Smooth muscle cell (in vitro differentiated cells): ENCODE measurements around the gene TRMT1L. TPM values are rescaled to one million over a fixed set of nuclear protein-coding genes. Genes with fewer than 3 reads are reported as not detected.

Experiments used
- DNase-seq: peaks from one replicate; lab custom pipeline; 2025; ENCODE audit not compliant: unreplicated experiment; lab: John Stamatoyannopoulos, UW
- H2AFZ ChIP-seq: fragments of 200-600 bp; sonication (generic); 2 replicates; pipeline ENCODE4 v1.6.0; 2016; ENCODE audit warnings: antibody characterized with exemption, low read depth, mild to moderate bottlenecking
- H3F3A ChIP-seq: fragments of 200-600 bp; sonication (generic); 2 replicates; pipeline ENCODE4 v1.6.0; 2017; ENCODE audit warnings: antibody characterized with exemption, low read depth
- H3K27ac ChIP-seq: fragments of 200-600 bp; sonication (generic); 2 replicates; pipeline ENCODE4 v1.5.1; 2016; ENCODE audit warnings: low read depth, mild to moderate bottlenecking
- H3K27me3 ChIP-seq: fragments of 200-600 bp; sonication (generic); 2 replicates; pipeline ENCODE4 v1.6.1; 2016; ENCODE audit warnings: low read depth, mild to moderate bottlenecking
- H3K36me3 ChIP-seq: fragments of 200-600 bp; sonication (generic); 2 replicates; pipeline ENCODE4 v1.5.1; 2016; ENCODE audit warnings: low read depth
- H3K4me1 ChIP-seq: fragments of 200-600 bp; sonication (generic); 2 replicates; pipeline ENCODE4 v1.5.1; 2016; ENCODE audit warnings: low read depth
- H3K4me2 ChIP-seq: fragments of 200-600 bp; sonication (generic); 2 replicates; pipeline ENCODE4 v1.6.0; 2016; ENCODE audit warnings: mild to moderate bottlenecking
- H3K4me3 ChIP-seq: fragments of 200-600 bp; sonication (generic); 2 replicates; pipeline ENCODE4 v1.5.1; 2016; ENCODE audit warnings: mild to moderate bottlenecking
- H3K79me2 ChIP-seq: fragments of 200-600 bp; sonication (generic); 2 replicates; pipeline ENCODE4 v1.6.0; 2016; ENCODE audit warnings: low read depth, mild to moderate bottlenecking
- H3K9ac ChIP-seq: fragments of 200-600 bp; sonication (generic); 2 replicates; pipeline ENCODE4 v1.6.0; 2016; ENCODE audit warnings: low read depth
- H3K9me3 ChIP-seq: fragments of 200-600 bp; sonication (generic); replicated peaks from 2 replicates; pipeline ENCODE4 v1.5.1; 2016; ENCODE audit warnings: low read depth
- H4K20me1 ChIP-seq: fragments of 200-600 bp; sonication (generic); 2 replicates; pipeline ENCODE4 v1.6.0; 2016; ENCODE audit warnings: low read depth
- WGBS: methylation state at CpG from one replicate; pipeline ENCODE4 v1.1.7; 2016; ENCODE audit warnings: low lambda C conversion rate; 5-methylcytosine and 5-hydroxymethylcytosine counted together
- polyA plus RNA-seq: library from polyadenylated mRNA; unstranded; fragments of >200 nt; fragmentation: Nextera tagmentation; extraction: Ambion mirVana; gene quantifications from 2 replicates; pipeline ENCODE4 v1.2.1, GENCODE V29; 2016
- total RNA-seq: library from RNA; depleted of rRNA; stranded (reverse); fragments of >200 nt; gene quantifications from 2 replicates; pipeline ENCODE4 v1.2.3, GENCODE V29; 2014
- TF ChIP-seq, protein P1 (sequence below): fragments of 200-600 bp; sonication (generic); IDR thresholded peaks from 2 replicates; pipeline ENCODE4 v1.5.1; 2017; ENCODE audit warnings: borderline replicate concordance, mild to moderate bottlenecking, antibody characterized with exemption; ENCODE audit not compliant: insufficient read depth, poor library complexity, severe bottlenecking

TRMT1L gene
- total and polyA plus RNA-seq, 2 experiments from 2014 or later, result 17.2 to 40.1 TPM

DNA sequence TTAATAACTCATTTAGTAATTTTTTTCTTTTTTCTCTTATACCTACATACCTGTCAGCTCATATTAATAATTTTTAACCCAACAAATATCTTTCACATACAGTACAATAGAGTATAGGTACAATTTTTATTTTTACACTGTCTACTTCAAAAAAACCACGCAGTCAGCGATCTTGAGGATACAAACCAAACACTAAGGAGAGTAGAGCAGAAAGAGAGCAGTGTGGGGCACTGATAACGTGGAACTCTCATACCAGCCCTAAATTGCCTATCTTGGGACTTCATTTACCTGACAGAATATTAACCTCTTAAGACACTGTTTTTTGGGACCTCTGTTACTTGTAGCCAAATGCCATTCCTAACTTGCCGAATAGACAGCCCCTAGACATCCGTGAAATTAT, 5.5 kb downstream of the TRMT1L start:
- no peak overlapping the region for H3K4me2 ChIP-seq
- no peak overlapping the region for H2AFZ ChIP-seq
- no peak for DNase-seq
- H3K36me3 ChIP-seq, result no peaks in the 10 kb centered on the region
- no peak overlapping the region for H3K27ac ChIP-seq
- H3K4me3 ChIP-seq, result no peak overlapping the region
- H3K9me3 ChIP-seq, result no peaks in the 10 kb centered on the region
- no peaks in the 10 kb centered on the region for H3F3A ChIP-seq
- peaks cover 27% of the 10 kb centered on the region for H3K79me2 ChIP-seq
- peaks cover 13% of the 10 kb centered on the region for H3K4me1 ChIP-seq
- no peak overlapping the region for H3K9ac ChIP-seq
- H3K27me3 ChIP-seq, result no peaks in the 10 kb centered on the region
- TF ChIP-seq, protein P1, sequence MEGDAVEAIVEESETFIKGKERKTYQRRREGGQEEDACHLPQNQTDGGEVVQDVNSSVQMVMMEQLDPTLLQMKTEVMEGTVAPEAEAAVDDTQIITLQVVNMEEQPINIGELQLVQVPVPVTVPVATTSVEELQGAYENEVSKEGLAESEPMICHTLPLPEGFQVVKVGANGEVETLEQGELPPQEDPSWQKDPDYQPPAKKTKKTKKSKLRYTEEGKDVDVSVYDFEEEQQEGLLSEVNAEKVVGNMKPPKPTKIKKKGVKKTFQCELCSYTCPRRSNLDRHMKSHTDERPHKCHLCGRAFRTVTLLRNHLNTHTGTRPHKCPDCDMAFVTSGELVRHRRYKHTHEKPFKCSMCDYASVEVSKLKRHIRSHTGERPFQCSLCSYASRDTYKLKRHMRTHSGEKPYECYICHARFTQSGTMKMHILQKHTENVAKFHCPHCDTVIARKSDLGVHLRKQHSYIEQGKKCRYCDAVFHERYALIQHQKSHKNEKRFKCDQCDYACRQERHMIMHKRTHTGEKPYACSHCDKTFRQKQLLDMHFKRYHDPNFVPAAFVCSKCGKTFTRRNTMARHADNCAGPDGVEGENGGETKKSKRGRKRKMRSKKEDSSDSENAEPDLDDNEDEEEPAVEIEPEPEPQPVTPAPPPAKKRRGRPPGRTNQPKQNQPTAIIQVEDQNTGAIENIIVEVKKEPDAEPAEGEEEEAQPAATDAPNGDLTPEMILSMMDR, result no peak
- peaks cover 3% of the 10 kb centered on the region for H4K20me1 ChIP-seq
- WGBS, result 96% methylated on average over 5 of the region's 5 CpGs

DNA sequence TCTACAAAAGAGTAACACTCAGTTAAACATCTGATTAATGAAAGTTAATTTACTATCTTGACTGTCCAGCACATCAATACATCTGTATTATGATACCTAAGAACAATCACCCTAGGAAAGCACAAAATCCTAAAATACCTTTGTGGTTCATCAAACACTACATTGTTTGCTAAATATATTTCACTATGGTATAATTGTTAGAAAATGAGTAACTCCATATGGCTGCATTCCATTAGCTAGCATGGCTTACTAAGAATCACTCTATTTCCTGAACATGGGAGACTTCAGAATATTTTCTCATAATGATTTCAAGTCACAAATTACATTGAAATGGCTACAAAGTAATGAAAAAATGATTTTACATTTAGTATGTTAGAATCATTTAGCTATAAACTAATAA, 12.5 kb downstream of the TRMT1L start:
- no peaks in the 10 kb centered on the region for H3K27me3 ChIP-seq
- no peak overlapping the region for H2AFZ ChIP-seq
- no peak for DNase-seq
- H4K20me1 ChIP-seq, result no peaks in the 10 kb centered on the region
- H3K27ac ChIP-seq, result no peak overlapping the region
- peaks cover 18% of the 10 kb centered on the region for H3K36me3 ChIP-seq
- TF ChIP-seq, protein P1, result no peak
- no peaks in the 10 kb centered on the region for H3F3A ChIP-seq
- no peak overlapping the region for H3K4me3 ChIP-seq
- H3K9ac ChIP-seq, result no peak overlapping the region
- no peaks in the 10 kb centered on the region for H3K9me3 ChIP-seq
- no peaks in the 10 kb centered on the region for H3K4me1 ChIP-seq
- no peak overlapping the region for H3K4me2 ChIP-seq
- no peaks in the 10 kb centered on the region for H3K79me2 ChIP-seq

DNA sequence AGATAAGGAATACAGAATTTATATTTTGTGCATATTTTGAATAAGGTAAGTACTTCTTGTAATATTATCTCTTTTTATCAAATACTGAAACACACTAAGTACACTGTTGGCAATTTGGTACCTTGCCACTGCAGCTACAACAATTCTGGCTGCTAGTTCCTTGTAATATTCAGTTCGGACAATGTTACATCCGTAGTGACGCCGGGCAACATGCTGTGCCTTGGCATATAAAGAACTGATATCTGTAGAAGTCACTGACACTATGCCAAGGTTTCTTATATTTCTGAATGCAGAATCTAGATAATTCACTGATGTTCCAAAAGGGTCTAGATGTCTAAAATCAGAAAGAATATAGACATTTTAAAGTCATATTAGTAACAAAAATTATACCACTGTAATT, 17.5 kb downstream of the TRMT1L start:
- Histone ChIP-seq H3K4me1 (no peaks in the 10 kb centered on the region), H2AFZ (no peak overlapping the region), H3K9me3 (no peaks in the 10 kb centered on the region), H3K36me3 (peaks cover 9% of the 10 kb centered on the region), H3K79me2 (no peaks in the 10 kb centered on the region), H3K27ac (no peak overlapping the region), H3K9ac (no peak overlapping the region), H3K4me2 (no peak overlapping the region), H3K4me3 (no peak overlapping the region), H4K20me1 (no peaks in the 10 kb centered on the region), H3F3A (no peaks in the 10 kb centered on the region), H3K27me3 (no peaks in the 10 kb centered on the region)
- WGBS, result 95% methylated on average over 4 of the region's 4 CpGs
- TF ChIP-seq, protein P1, result no peak
- DNase-seq, result no peak

DNA sequence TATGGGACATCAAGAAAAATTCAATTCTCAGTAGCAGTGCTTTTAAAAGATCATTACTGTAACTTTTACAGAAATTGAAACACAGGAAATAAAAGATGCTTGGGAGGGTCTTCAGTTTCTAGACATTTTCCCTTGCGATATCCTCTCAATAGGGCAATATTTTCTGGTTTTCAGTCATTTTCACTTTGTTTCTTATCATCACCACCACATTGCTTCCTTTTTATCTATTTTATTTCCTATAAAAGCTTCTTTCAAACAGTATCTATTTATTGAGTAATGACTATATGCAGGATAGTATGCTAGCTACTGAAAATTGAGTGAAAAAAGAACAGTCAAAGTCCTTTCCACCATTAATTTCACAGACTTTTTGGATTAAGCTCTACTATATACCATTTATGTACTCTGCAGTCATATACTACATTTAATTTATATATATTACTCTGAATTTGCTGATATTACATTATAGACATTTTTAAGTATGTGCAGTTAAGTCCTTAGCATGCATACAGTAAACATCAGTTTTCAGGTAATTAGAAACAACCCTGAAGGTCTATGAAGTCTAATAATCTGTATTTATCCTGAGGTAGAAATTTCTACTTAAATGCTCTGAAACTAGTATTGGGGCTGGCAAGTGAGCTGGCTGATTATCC, 18.7 kb downstream of the TRMT1L start:
- no peak overlapping the region for H3K27ac ChIP-seq
- H4K20me1 ChIP-seq, result no peaks in the 10 kb centered on the region
- no peak overlapping the region for H3K4me3 ChIP-seq
- H3K4me2 ChIP-seq, result no peak overlapping the region
- H3K4me1 ChIP-seq, result no peaks in the 10 kb centered on the region
- peaks cover 20% of the 10 kb centered on the region for H3K36me3 ChIP-seq
- H3F3A ChIP-seq, result no peaks in the 10 kb centered on the region
- no peaks in the 10 kb centered on the region for H3K79me2 ChIP-seq
- H2AFZ ChIP-seq, result no peak overlapping the region
- H3K9ac ChIP-seq, result no peak overlapping the region
- H3K9me3 ChIP-seq, result peaks cover 3% of the 10 kb centered on the region
- no peak for DNase-seq
- TF ChIP-seq, protein P1, result no peak
- H3K27me3 ChIP-seq, result no peaks in the 10 kb centered on the region
- 100% methylated on average over 1 of the region's 1 CpG for WGBS
